Measurements from ENCODE around the gene SMCO4.

The SMCO4 gene

DNA sequence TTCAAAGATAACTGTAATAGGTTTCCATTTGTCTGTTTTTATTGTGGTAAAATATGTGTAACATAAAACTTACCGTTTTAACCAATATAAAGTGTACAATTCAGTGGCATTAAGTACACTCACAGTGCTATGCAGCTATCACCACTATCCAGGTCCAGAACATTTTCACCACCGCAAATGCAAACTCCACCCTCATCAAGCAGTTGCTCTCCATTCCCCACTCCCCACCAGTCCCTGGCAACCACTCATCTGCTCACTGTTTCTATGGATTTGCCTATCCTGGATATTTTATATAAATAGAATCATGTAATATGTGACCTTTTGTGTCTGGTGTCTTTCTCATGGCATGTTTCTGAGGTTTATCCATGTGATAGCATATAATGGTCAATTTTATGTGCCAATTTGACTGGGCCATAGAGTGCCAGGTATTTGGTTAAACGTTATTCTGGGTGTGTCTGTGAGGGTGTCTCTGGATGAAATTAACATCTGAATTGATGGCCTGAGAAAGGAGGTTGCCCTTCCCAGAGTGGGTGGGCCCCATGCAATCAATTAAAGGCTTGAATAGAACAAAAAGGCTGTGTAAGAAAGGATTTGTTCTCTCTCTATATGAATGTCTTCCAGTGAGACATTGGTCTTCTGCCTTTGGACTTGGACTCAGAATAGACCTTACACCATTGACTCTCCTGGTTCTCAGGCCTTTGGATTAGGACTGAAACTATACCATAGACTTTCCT lies 17.2 kb upstream of the SMCO4 start:
- DNase-seq (ENCODE audit: low read depth) = no peak
- TF ChIP-seq, protein P1, sequence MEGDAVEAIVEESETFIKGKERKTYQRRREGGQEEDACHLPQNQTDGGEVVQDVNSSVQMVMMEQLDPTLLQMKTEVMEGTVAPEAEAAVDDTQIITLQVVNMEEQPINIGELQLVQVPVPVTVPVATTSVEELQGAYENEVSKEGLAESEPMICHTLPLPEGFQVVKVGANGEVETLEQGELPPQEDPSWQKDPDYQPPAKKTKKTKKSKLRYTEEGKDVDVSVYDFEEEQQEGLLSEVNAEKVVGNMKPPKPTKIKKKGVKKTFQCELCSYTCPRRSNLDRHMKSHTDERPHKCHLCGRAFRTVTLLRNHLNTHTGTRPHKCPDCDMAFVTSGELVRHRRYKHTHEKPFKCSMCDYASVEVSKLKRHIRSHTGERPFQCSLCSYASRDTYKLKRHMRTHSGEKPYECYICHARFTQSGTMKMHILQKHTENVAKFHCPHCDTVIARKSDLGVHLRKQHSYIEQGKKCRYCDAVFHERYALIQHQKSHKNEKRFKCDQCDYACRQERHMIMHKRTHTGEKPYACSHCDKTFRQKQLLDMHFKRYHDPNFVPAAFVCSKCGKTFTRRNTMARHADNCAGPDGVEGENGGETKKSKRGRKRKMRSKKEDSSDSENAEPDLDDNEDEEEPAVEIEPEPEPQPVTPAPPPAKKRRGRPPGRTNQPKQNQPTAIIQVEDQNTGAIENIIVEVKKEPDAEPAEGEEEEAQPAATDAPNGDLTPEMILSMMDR (IDR thresholded peaks at IDR 0.05; ENCODE audit: low read length, missing control alignments) = no peak
- H3K4me3 ChIP-seq (replicated peaks; ENCODE audit: low read depth, low read length) = no peak overlapping the region

- TF ChIP-seq, protein P1 (IDR thresholded peaks at IDR 0.05; ENCODE audit: low read length, missing control alignments) = no peak
- H3K4me3 ChIP-seq (replicated peaks; ENCODE audit: low read depth, low read length) = no peak overlapping the region
- DNase-seq (ENCODE audit: low read depth) = no peak
Measured at GRCh38 chr11:93559681-93560080, 16.5 kb upstream of the SMCO4 start.

DNA sequence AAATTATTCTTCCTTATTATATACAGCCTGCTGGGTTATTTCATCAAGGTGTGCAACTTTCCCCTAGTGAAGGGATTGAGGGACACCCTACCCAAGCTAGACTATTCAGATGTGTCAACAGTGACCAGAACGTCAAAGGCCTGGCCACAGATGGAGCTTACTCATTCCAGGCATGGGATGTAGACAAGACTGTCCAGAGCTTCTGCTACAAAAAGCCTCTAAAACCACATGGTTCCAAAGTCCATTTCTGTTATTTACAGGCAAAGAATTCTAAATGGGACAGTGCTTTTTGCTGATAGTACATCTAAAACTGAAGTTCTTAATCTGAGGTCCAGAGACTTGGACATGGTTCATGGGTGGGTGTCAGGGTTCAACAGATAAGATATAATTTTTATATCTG lies 9.7 kb upstream of the SMCO4 start:
- DNase-seq (ENCODE audit: low read depth) = no peak
- no peak overlapping the region for H3K4me3 ChIP-seq (replicated peaks; ENCODE audit: low read depth, low read length)
- TF ChIP-seq, protein P1 (IDR thresholded peaks at IDR 0.05; ENCODE audit: low read length, missing control alignments) = no peak

GRCh38 chr11:93549976-93550375 lies 6.8 kb upstream of the SMCO4 start:
- TF ChIP-seq, protein P1 (IDR thresholded peaks at IDR 0.05; ENCODE audit: low read length, missing control alignments) = no peak
- no peak overlapping the region for H3K4me3 ChIP-seq (replicated peaks; ENCODE audit: low read depth, low read length)
- DNase-seq (ENCODE audit: low read depth) = no peak

DNA sequence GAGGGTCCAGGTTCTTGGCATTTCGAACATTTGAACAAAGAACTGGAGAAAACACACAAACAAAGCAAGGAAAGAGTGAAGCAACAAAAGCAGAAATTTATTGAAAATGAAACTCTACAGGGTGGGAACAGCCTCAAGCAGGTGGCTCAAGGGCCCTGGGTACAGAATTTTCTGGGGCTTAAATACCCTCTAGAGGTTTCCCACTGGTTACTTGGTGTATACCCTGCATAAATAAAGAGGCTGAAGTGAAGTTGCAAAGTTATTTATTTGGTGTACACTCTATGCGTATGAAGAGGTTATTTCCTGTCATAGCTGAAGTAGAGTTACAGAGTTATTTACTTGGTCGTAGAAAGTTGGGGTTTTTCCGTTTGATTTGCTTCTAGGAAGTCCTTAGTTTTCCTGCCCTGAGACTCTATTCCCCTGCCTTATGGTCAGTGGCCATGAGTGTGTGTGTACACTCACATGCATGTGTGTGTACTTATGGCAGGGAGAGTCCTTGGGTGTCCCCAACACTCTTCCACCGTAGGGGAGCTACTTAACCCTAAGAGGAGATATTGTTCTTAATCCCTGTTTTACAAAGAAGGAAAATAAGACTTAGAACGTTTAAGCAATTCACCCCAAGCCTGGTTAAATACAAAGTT lies 5.6 kb upstream of the SMCO4 start:
- DNase-seq (ENCODE audit: low read depth) = no peak
- H3K4me3 ChIP-seq (replicated peaks; ENCODE audit: low read depth, low read length) = no peak overlapping the region
- TF ChIP-seq, protein P1 (IDR thresholded peaks at IDR 0.05; ENCODE audit: low read length, missing control alignments) = no peak

DNA sequence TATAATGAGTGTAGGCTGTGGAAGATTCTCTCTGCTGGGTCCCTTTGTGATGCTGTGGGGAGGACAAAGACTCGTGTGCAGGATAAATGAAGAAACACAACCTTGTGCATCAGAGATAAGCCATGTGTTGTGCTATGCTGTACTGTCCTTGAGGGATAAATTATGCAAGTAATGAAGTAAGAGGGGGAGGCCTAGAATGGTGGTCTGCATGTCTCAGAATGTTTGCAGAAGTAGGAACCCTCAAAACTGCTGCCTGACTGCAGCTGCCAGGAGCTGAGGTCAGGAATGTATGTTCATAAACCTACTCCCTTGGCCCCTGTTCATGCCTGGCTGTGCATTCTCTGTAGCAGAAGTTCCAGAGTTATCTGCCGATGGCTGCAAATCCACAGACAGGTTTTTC lies 4.6 kb upstream of the SMCO4 start:
- TF ChIP-seq, protein P1 (IDR thresholded peaks at IDR 0.05; ENCODE audit: low read length, missing control alignments) = no peak
- DNase-seq (ENCODE audit: low read depth) = no peak
- H3K4me3 ChIP-seq (replicated peaks; ENCODE audit: low read depth, low read length) = no peak overlapping the region
